Peyer's patch (tissue), 4 donors: Measurements from ENCODE around the gene KCNIP4. TPM values are rescaled to one million over a fixed set of nuclear protein-coding genes. Genes with fewer than 3 reads are reported as not detected.

Experiments
- DNase-seq, 3 donors: peaks; one replicate each; pipeline ENCODE4 v3.0.0-alpha.2; 2017 to 2019
- H3K27ac ChIP-seq, 4 donors: fragments of 200-600 bp; sonication (generic); one replicate each; pipeline ENCODE4 v1.5.1; 2016 to 2019
- H3K27me3 ChIP-seq, 2 donors: fragments of 200-600 bp; sonication (generic); one replicate each; pipeline ENCODE4 v1.5.1; 2019
- H3K36me3 ChIP-seq, 3 donors: fragments of 200-600 bp; sonication (generic); one replicate each; pipeline ENCODE4 v1.5.1; 2016 to 2019
- H3K4me1 ChIP-seq, 4 donors: fragments of 200-600 bp; sonication (generic); one replicate each; pipeline ENCODE4 v1.5.1; 2016 to 2019
- H3K4me3 ChIP-seq, 4 donors: fragments of 200-600 bp; sonication (generic); 1 replicate in 3 of 4; 2 replicates in 1 of 4; pipeline ENCODE4 v1.5.1; 2016 to 2019; ENCODE audit warnings: mild to moderate bottlenecking in 1 of 4
- H3K9me3 ChIP-seq, 4 donors: fragments of 200-600 bp; sonication (generic); one replicate each; pipeline ENCODE4 v1.5.1; 2016 to 2019; ENCODE audit warnings: mild to moderate bottlenecking in 1 of 4
- POLR2A ChIP-seq, 2 donors: fragments of 450-650 bp; IDR thresholded peaks; one replicate each; pipeline ENCODE4 v1.5.1; 2017; ENCODE audit warnings: antibody characterized with exemption in 2 of 2, mild to moderate bottlenecking in 2 of 2, moderate library complexity in 2 of 2
- total RNA-seq, 4 donors: library from RNA; depleted of rRNA; stranded (reverse); fragments of >200 nt; gene quantifications; one replicate each; pipeline ENCODE4 v1.1.0, GENCODE V29; 2016
- TF ChIP-seq, protein P1 (sequence below), 6 experiments: fragments of 450-650 bp in 4 of 6; fragments of 200-600 bp in 2 of 6; sonication (generic) in 1 of 6; IDR thresholded peaks; one replicate each; pipeline ENCODE4 v1.5.1; 2017 to 2019; ENCODE audit warnings: antibody characterized with exemption in 6 of 6, mild to moderate bottlenecking in 3 of 6, moderate library complexity in 1 of 6

Gene KCNIP4
- total RNA-seq, 4 donors from 2014 or later = 2.8 TPM; not detected in 3

DNA sequence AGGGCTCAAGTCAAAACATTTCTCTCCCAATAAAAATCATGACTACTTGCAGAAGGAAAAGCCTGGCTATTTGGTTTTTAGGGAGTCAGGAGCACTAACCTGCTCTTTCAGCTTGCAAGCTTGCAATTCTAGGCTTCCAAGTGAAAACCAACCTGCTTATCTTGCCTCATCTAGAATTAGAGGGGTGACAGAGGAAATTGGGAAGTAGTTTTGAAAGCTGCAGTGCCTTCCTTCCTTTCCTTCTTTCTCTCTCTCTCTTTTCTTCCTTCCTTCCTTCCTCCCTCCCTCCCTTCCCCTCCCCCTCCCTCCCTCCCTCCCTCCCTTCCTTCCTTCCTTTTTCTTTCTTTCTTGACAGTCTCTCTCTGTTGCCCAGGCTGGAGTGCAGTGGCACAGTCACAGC, 417.5 kb downstream of the KCNIP4 start:
- Histone ChIP-seq H3K36me3 (no peaks in the 10 kb centered on the region), H3K4me1 (no peaks in the 10 kb centered on the region), H3K27me3 (no peaks in the 10 kb centered on the region), H3K4me3 (no peak overlapping the region), H3K9me3 (no peaks in the 10 kb centered on the region), H3K27ac (no peak overlapping the region)
- TF ChIP-seq, protein P1, sequence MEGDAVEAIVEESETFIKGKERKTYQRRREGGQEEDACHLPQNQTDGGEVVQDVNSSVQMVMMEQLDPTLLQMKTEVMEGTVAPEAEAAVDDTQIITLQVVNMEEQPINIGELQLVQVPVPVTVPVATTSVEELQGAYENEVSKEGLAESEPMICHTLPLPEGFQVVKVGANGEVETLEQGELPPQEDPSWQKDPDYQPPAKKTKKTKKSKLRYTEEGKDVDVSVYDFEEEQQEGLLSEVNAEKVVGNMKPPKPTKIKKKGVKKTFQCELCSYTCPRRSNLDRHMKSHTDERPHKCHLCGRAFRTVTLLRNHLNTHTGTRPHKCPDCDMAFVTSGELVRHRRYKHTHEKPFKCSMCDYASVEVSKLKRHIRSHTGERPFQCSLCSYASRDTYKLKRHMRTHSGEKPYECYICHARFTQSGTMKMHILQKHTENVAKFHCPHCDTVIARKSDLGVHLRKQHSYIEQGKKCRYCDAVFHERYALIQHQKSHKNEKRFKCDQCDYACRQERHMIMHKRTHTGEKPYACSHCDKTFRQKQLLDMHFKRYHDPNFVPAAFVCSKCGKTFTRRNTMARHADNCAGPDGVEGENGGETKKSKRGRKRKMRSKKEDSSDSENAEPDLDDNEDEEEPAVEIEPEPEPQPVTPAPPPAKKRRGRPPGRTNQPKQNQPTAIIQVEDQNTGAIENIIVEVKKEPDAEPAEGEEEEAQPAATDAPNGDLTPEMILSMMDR (IDR thresholded peaks at IDR 0.05) = no peak
- TF ChIP-seq POLR2A (IDR thresholded peaks at IDR 0.05) = no peak
- no peak for DNase-seq

DNA sequence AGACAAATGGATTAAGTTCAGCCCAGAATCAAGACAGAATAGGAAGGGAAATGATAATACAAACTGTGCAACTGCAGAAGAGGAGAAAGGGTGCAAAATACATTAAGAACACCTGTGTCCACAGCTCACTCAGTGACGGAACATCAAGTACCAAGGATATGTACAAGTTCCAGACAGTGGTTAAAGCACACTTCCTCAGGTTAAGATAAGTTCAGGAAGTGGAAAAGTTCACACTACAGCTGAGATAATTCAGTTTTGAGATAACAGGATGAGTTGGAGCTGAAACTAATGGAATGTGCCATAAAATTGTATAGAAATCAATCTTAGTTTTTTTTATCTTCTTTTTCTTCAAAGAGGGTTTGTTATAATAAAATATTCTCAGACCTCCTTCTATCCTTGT, 419.4 kb downstream of the KCNIP4 start:
- Histone ChIP-seq H3K4me1 (no peaks in the 10 kb centered on the region), H3K9me3 (no peaks in the 10 kb centered on the region), H3K27me3 (no peaks in the 10 kb centered on the region), H3K36me3 (no peaks in the 10 kb centered on the region), H3K27ac (no peak overlapping the region), H3K4me3 (no peak overlapping the region)
- TF ChIP-seq, protein P1 (IDR thresholded peaks at IDR 0.05) = no peak
- no peak for TF ChIP-seq POLR2A (IDR thresholded peaks at IDR 0.05)
- no peak for DNase-seq

DNA sequence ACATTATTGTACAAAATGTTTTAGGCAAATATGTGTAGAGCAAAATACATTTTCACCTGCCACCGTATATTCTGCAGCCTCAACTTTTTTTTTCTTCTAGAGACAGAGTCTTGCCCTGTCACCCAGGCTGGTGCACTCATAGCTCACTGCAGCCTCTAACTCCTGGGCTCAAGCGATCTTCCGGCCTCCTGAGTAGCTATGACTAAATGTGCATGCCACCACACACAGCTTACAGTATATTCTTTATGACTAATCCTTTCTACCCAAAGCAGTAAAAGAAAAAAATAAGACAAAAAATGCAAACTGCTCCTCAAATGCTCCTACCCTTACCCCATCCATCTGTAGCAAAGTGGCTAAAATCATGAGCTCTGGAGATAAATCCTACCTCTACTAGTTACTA, 426.3 kb downstream of the KCNIP4 start:
- TF ChIP-seq, protein P1 (IDR thresholded peaks at IDR 0.05) = no peak
- no peak for TF ChIP-seq POLR2A (IDR thresholded peaks at IDR 0.05)
- no peak for DNase-seq
- H3K27me3 ChIP-seq = no peaks in the 10 kb centered on the region
- H3K27ac ChIP-seq = no peak overlapping the region
- H3K4me1 ChIP-seq = no peaks in the 10 kb centered on the region
- no peak overlapping the region for H3K4me3 ChIP-seq
- no peaks in the 10 kb centered on the region for H3K9me3 ChIP-seq
- H3K36me3 ChIP-seq = no peaks in the 10 kb centered on the region

DNA sequence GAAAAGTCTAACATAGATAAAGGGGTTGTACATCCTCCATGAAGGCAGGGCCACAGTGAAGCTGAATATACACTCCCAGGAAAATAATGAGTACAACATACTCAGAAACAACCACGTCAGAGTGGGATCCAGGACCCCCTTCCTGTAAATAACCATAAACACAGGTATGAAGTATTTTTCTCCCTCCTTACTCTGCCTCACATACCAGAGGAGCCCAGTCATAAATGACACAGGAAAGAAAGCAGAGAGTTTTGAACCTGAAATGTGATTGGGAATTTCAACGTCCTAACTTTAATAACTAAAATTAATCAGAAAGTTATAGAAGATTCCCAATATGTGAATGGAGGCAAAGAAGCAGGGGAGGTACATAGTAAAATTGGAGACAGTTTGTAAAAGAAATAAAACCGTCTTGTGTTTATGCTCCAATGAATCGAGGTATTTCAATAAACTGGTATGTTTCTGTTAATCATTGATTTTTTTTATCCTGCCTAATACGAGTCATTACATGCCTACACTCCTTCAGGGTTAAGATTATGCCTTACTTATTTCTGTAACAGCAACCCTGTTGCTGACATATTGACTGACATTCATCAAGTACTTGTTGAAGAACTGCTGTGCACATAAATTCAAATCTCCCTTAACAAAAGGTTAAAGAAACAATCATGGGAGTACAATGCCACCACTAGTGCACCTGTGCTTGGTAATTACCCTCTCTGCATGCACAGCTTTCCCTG, 431.3 kb downstream of the KCNIP4 start:
- no peak for DNase-seq
- H3K4me3 ChIP-seq = no peak overlapping the region
- no peak for TF ChIP-seq POLR2A (IDR thresholded peaks at IDR 0.05)
- TF ChIP-seq, protein P1 (IDR thresholded peaks at IDR 0.05) = no peak
- no peak overlapping the region for H3K27ac ChIP-seq
- no peaks in the 10 kb centered on the region for H3K27me3 ChIP-seq
- H3K4me1 ChIP-seq = no peaks in the 10 kb centered on the region
- H3K36me3 ChIP-seq = no peaks in the 10 kb centered on the region
- no peaks in the 10 kb centered on the region for H3K9me3 ChIP-seq

DNA sequence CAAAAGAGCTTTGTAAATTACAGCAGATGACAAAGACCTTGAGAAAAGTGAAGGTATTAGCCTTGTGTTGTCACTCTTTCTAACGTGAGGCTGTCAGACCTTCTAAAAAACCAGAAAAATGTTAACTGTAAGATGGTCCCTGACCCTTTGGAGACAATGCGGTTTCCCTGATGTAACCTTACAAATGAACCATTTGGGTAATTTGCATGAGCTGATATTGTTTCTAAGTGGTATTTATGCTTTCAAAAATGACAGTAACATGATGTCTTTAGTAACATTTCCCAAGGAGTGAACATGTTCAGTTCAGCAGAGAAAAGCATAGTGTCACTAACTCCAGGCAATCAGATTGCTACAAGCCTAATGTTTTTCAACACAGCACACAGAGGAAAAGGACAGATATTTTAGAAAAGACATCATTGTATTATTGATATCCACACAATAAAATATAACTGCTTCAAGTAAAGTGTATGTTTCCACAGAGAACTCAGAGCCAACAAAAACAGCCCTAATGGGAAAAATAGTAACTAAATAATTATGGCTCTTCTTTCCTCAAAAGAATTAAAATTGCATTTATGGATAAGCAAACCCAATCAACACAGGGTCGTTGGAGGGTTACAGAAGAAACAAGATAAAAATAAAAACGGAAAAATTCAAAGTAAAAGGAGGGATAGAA, 434.4 kb downstream of the KCNIP4 start:
- TF ChIP-seq, protein P1 (IDR thresholded peaks at IDR 0.05) = no peak
- no peak for TF ChIP-seq POLR2A (IDR thresholded peaks at IDR 0.05)
- DNase-seq = no peak
- no peaks in the 10 kb centered on the region for H3K4me1 ChIP-seq

More for the DNA sequence above, 434.4 kb downstream of the KCNIP4 start:
- Histone ChIP-seq H3K4me3 (no peak overlapping the region), H3K27ac (no peak overlapping the region), H3K36me3 (no peaks in the 10 kb centered on the region), H3K9me3 (no peaks in the 10 kb centered on the region), H3K27me3 (no peaks in the 10 kb centered on the region)
